ENCODE measurements around the gene RPN1. TPM values are rescaled to one million over a fixed set of nuclear protein-coding genes. Genes with fewer than 3 reads are reported as not detected.

The RPN1 gene
- total and polyA plus RNA-seq, 2 of the 13 experiments (the other 11 are each of a cell fraction or from before 2014, with no cell fraction given), result 290 to 342 TPM

- DNase-seq (ENCODE audit: low spot score), result no peak
- ChIA-PET CTCF (ENCODE audit: low intra/inter-chr PET ratio, low total read pairs) (interaction anchor here (1.9 kb wide), 1 partner anchor 228 kb away, joined by 8 read pairs; no protein-coding TSS in a partner anchor), POLR2A (interaction anchor here (1.4 kb wide), 3 partner anchors 13 to 62 kb away, joined by 3 to 10 read pairs (median 5); no protein-coding TSS in a partner anchor)
- BruUV-seq (replicated peaks), result TSS peak; percentile 25
- Histone ChIP-seq H3K36me3 (replicated peaks in 1 of 2; ENCODE audit: control insufficient read depth in 1 of 2, insufficient read depth in 2 of 2, low read length in 2 of 2) (peaks cover 20 to 40% of the 10 kb centered on the region in 2 experiments), H3K79me2 (ENCODE audit: insufficient read depth, low read length) (no peaks in the 10 kb centered on the region), H3K9me3 (ENCODE audit: low read length) (no peaks in the 10 kb centered on the region), H3K27ac (ENCODE audit: extremely low read length, insufficient read depth, low read length) (peak overlapping the region; percentile 71), H3K4me2 (ENCODE audit: low read depth, low read length) (peak overlapping the region; percentile 86), H4K20me1 (ENCODE audit: insufficient read depth, low read length) (no peaks in the 10 kb centered on the region), H3K4me1 (ENCODE audit: insufficient read depth, low read length) (peaks cover 34% of the 10 kb centered on the region), H3K9ac (ENCODE audit: insufficient read depth, low read depth, low read length) (peak overlapping the region; percentile 82), H3K4me3 (replicated peaks in 1 of 3; ENCODE audit: insufficient read depth in 1 of 3, low read depth in 2 of 3, low read length in 3 of 3) (peak overlapping the region; percentile 71 to 83 (median 76)), H2AFZ (ENCODE audit: low read length) (no peak overlapping the region), H3K27me3 (ENCODE audit: control insufficient read depth in 1 of 2, insufficient read depth in 2 of 2, low read length in 2 of 2) (no peaks in the 10 kb centered on the region)
- TF ChIP-seq ZNF552 (CRISPR knock-in tag; IDR thresholded peaks at IDR 0.05; ENCODE audit: borderline replicate concordance), result no peak
- TF ChIP-seq THAP7 (CRISPR knock-in tag; IDR thresholded peaks at IDR 0.05), result 0 out of 2 replicates have a peak, but pooled peaks have one; percentile 1
- TF ChIP-seq ESRRA (CRISPR knock-in tag; IDR thresholded peaks at IDR 0.05; ENCODE audit: low read depth), result 0 out of 2 replicates have a peak, but pooled peaks have one; percentile 12
- TF ChIP-seq ERF (CRISPR knock-in tag; IDR thresholded peaks at IDR 0.05), result no peak
- TF ChIP-seq TRIM24 (CRISPR knock-in tag; IDR thresholded peaks at IDR 0.05), result 0 out of 2 replicates have a peak, but pooled peaks have one; percentile 3
- TF ChIP-seq ZMAT3 (CRISPR knock-in tag; conservative IDR thresholded peaks at IDR 0.05), result 0 out of 2 replicates have a peak, but pooled peaks have one; percentile 4
- no peak for TF ChIP-seq ZNF335 (CRISPR knock-in tag; IDR thresholded peaks at IDR 0.05)
- TF ChIP-seq CEBPB (IDR thresholded peaks at IDR 0.05; ENCODE audit: borderline replicate concordance, low read depth, low read length), result peak; percentile 20; the same call in 1 of the 2 replicates
- WGBS (ENCODE audit: low lambda C conversion rate), result 61% methylated on average over 5 of the region's 5 CpGs
- ATAC-seq, result no peak
- in situ Hi-C loops (cut with HindIII; ENCODE audit: extremely low pct_ligation_motif_present, low pct_unique_long_range_greater_than_20kb), result no loop called here
- intact Hi-C loops (cut with micrococcal nuclease; ENCODE audit: unreplicated experiment), result loop anchor here (10.0 kb wide), 1 partner anchor 326 kb away; no protein-coding TSS in a partner anchor
- FAIRE-seq, result no peak
These were observed 32.3 kb downstream of the RPN1 start for GRCh38 chr3:128618398-128618726.

Measured in HepG2 (cell line).